ENCODE measurements around the gene VTA1.
A peak's percentile ranks its signal among the peaks of the same experiment; 100 is the strongest.

GRCh38 chr6:142155895-142156757 is 9.1 kb downstream of the VTA1 start:
- TF ChIP-seq, protein P1, sequence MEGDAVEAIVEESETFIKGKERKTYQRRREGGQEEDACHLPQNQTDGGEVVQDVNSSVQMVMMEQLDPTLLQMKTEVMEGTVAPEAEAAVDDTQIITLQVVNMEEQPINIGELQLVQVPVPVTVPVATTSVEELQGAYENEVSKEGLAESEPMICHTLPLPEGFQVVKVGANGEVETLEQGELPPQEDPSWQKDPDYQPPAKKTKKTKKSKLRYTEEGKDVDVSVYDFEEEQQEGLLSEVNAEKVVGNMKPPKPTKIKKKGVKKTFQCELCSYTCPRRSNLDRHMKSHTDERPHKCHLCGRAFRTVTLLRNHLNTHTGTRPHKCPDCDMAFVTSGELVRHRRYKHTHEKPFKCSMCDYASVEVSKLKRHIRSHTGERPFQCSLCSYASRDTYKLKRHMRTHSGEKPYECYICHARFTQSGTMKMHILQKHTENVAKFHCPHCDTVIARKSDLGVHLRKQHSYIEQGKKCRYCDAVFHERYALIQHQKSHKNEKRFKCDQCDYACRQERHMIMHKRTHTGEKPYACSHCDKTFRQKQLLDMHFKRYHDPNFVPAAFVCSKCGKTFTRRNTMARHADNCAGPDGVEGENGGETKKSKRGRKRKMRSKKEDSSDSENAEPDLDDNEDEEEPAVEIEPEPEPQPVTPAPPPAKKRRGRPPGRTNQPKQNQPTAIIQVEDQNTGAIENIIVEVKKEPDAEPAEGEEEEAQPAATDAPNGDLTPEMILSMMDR (IDR thresholded peaks at IDR 0.05) = peak; percentile 60; the same call in 1 of the 2 replicates
- TF ChIP-seq POLR2AphosphoS5 (IDR thresholded peaks at IDR 0.05; ENCODE audit: low read depth, low read length) (no peak), SIN3A (IDR thresholded peaks at IDR 0.05; ENCODE audit: borderline replicate concordance, insufficient read depth, low read depth, low read length) (no peak), TCF7L2 (IDR thresholded peaks at IDR 0.05; ENCODE audit: low read depth, low read length) (no peak)
- TF ChIP-seq, protein P2, sequence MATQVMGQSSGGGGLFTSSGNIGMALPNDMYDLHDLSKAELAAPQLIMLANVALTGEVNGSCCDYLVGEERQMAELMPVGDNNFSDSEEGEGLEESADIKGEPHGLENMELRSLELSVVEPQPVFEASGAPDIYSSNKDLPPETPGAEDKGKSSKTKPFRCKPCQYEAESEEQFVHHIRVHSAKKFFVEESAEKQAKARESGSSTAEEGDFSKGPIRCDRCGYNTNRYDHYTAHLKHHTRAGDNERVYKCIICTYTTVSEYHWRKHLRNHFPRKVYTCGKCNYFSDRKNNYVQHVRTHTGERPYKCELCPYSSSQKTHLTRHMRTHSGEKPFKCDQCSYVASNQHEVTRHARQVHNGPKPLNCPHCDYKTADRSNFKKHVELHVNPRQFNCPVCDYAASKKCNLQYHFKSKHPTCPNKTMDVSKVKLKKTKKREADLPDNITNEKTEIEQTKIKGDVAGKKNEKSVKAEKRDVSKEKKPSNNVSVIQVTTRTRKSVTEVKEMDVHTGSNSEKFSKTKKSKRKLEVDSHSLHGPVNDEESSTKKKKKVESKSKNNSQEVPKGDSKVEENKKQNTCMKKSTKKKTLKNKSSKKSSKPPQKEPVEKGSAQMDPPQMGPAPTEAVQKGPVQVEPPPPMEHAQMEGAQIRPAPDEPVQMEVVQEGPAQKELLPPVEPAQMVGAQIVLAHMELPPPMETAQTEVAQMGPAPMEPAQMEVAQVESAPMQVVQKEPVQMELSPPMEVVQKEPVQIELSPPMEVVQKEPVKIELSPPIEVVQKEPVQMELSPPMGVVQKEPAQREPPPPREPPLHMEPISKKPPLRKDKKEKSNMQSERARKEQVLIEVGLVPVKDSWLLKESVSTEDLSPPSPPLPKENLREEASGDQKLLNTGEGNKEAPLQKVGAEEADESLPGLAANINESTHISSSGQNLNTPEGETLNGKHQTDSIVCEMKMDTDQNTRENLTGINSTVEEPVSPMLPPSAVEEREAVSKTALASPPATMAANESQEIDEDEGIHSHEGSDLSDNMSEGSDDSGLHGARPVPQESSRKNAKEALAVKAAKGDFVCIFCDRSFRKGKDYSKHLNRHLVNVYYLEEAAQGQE (IDR thresholded peaks at IDR 0.05; ENCODE audit: insufficient read depth in 1 of 2, low read depth in 2 of 2, low read length in 1 of 2) = no peak
